Loucy (cell line): ENCODE measurements around the gene ALCAM.

ENCODE experiments used
- H2AFZ ChIP-seq: fragments of 200-600 bp; sonication (generic); 2 replicates; pipeline ENCODE4 v1.6.0; 2016; ENCODE audit warnings: antibody characterized with exemption, mild to moderate bottlenecking, low read length, moderate library complexity
- H3F3A ChIP-seq: fragments of 200-600 bp; 2 replicates; pipeline ENCODE4 v1.6.0; 2016; ENCODE audit warnings: antibody characterized with exemption, low read depth, mild to moderate bottlenecking
- H3K27me3 ChIP-seq: fragments of 200-600 bp; sonication (generic); 2 replicates; pipeline ENCODE4 v1.6.1; 2014; ENCODE audit warnings: low read length, mild to moderate bottlenecking; ENCODE audit not compliant: insufficient read depth, poor library complexity, severe bottlenecking
- H3K36me3 ChIP-seq: fragments of 200-600 bp; sonication (generic); 2 replicates; pipeline ENCODE4 v1.6.1; 2016; ENCODE audit warnings: low read length; ENCODE audit not compliant: insufficient read depth
- H3K4me1 ChIP-seq: fragments of 200-600 bp; sonication (generic); 2 replicates; pipeline ENCODE4 v1.5.1; 2014; ENCODE audit warnings: low read length, mild to moderate bottlenecking; ENCODE audit not compliant: insufficient read depth, poor library complexity, severe bottlenecking
- H3K4me2 ChIP-seq: fragments of 200-600 bp; sonication (generic); 2 replicates; pipeline ENCODE4 v1.6.0; 2014; ENCODE audit warnings: antibody characterized with exemption, low read length, low read depth, mild to moderate bottlenecking; ENCODE audit not compliant: poor library complexity, severe bottlenecking
- H3K4me3 ChIP-seq: fragments of 200-600 bp; sonication (generic); 2 replicates; pipeline ENCODE4 v1.5.1; 2014; ENCODE audit warnings: low read length, mild to moderate bottlenecking, mixed read lengths; ENCODE audit not compliant: poor library complexity, severe bottlenecking
- H3K79me2 ChIP-seq: fragments of 200-600 bp; sonication (generic); 2 replicates; pipeline ENCODE4 v1.6.1; 2014; ENCODE audit warnings: low read length; ENCODE audit not compliant: insufficient read depth
- H3K9ac ChIP-seq: fragments of 200-600 bp; sonication (generic); 2 replicates; pipeline ENCODE4 v1.6.0; 2014; ENCODE audit warnings: mild to moderate bottlenecking, low read depth, low read length, moderate library complexity; ENCODE audit not compliant: poor library complexity, severe bottlenecking
- H3K9me2 ChIP-seq: fragments of 200-600 bp; sonication (generic); replicated peaks from 2 replicates; pipeline ENCODE4 v1.6.1; 2016; ENCODE audit warnings: low read depth, low read length, mixed read lengths
- H3K9me3 ChIP-seq: fragments of 200-600 bp; sonication (generic); 2 replicates; pipeline ENCODE4 v1.6.1; 2014; ENCODE audit warnings: mild to moderate bottlenecking, antibody characterized with exemption, low read length, low read depth; ENCODE audit not compliant: insufficient read depth
- H4K20me1 ChIP-seq: fragments of 200-600 bp; sonication (generic); 2 replicates; pipeline ENCODE4 v1.6.0; 2014; ENCODE audit warnings: antibody characterized with exemption, low read length, mild to moderate bottlenecking; ENCODE audit not compliant: insufficient read depth, poor library complexity, severe bottlenecking
- EZH2phosphoT487 ChIP-seq: fragments of 200-600 bp; IDR thresholded peaks from 2 replicates; pipeline ENCODE4 v1.6.1; 2018; ENCODE audit warnings: antibody characterized with exemption, mild to moderate bottlenecking, moderate library complexity, borderline replicate concordance
- TF ChIP-seq, protein P1 (sequence below): fragments of 200-600 bp; sonication (generic); conservative IDR thresholded peaks from 2 replicates; pipeline ENCODE4 v1.5.1; 2014; ENCODE audit warnings: mild to moderate bottlenecking, antibody characterized with exemption, low read length

The ALCAM gene

GRCh38 chr3:105505170-105505569, 138.5 kb downstream of the ALCAM start:
- no peaks in the 10 kb centered on the region for H3K79me2 ChIP-seq
- H3K9me2 ChIP-seq: no peaks in the 10 kb centered on the region
- no peaks in the 10 kb centered on the region for H3K4me1 ChIP-seq
- H2AFZ ChIP-seq: no peak overlapping the region
- no peak overlapping the region for H3K9ac ChIP-seq
- no peak overlapping the region for H3K4me2 ChIP-seq
- H3K9me3 ChIP-seq: no peaks in the 10 kb centered on the region
- no peaks in the 10 kb centered on the region for H3F3A ChIP-seq
- no peak overlapping the region for H3K4me3 ChIP-seq
- no peaks in the 10 kb centered on the region for H3K27me3 ChIP-seq
- no peak for TF ChIP-seq EZH2phosphoT487
- TF ChIP-seq, protein P1, sequence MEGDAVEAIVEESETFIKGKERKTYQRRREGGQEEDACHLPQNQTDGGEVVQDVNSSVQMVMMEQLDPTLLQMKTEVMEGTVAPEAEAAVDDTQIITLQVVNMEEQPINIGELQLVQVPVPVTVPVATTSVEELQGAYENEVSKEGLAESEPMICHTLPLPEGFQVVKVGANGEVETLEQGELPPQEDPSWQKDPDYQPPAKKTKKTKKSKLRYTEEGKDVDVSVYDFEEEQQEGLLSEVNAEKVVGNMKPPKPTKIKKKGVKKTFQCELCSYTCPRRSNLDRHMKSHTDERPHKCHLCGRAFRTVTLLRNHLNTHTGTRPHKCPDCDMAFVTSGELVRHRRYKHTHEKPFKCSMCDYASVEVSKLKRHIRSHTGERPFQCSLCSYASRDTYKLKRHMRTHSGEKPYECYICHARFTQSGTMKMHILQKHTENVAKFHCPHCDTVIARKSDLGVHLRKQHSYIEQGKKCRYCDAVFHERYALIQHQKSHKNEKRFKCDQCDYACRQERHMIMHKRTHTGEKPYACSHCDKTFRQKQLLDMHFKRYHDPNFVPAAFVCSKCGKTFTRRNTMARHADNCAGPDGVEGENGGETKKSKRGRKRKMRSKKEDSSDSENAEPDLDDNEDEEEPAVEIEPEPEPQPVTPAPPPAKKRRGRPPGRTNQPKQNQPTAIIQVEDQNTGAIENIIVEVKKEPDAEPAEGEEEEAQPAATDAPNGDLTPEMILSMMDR: no peak
- no peaks in the 10 kb centered on the region for H4K20me1 ChIP-seq
- no peaks in the 10 kb centered on the region for H3K36me3 ChIP-seq

DNA sequence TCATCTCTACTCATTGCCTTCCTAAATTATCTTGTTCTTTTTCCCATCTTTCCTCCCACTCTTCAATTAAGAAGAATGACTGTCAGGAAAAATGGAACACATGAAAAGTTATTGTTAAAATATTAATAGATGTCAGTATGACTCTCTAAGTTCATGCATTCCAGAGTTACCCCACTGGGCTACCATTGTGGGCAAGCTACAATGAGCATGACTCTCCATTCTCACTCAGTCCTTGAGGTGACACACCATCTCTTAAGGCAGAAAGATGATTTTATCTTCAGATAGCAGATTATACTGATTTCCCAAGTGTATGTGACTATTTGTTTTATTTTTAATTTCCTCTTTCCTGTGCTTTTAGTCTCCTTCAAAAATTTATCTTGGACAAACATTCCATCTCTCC, 144.3 kb downstream of the ALCAM start:
- H3K4me3 ChIP-seq: no peak overlapping the region
- H3K9me3 ChIP-seq: no peaks in the 10 kb centered on the region
- H3K27me3 ChIP-seq: no peaks in the 10 kb centered on the region
- H2AFZ ChIP-seq: no peak overlapping the region
- no peaks in the 10 kb centered on the region for H3K36me3 ChIP-seq
- no peaks in the 10 kb centered on the region for H3F3A ChIP-seq
- no peak for TF ChIP-seq EZH2phosphoT487
- TF ChIP-seq, protein P1: no peak
- H4K20me1 ChIP-seq: no peaks in the 10 kb centered on the region
- no peaks in the 10 kb centered on the region for H3K79me2 ChIP-seq
- H3K9me2 ChIP-seq: no peaks in the 10 kb centered on the region
- H3K9ac ChIP-seq: no peak overlapping the region
- no peaks in the 10 kb centered on the region for H3K4me1 ChIP-seq
- H3K4me2 ChIP-seq: no peak overlapping the region

- no peak overlapping the region for H3K4me2 ChIP-seq
- no peak overlapping the region for H2AFZ ChIP-seq
- no peaks in the 10 kb centered on the region for H3K79me2 ChIP-seq
- H3F3A ChIP-seq: no peaks in the 10 kb centered on the region
- TF ChIP-seq, protein P1: no peak
- TF ChIP-seq EZH2phosphoT487: no peak
- no peaks in the 10 kb centered on the region for H3K4me1 ChIP-seq
- no peaks in the 10 kb centered on the region for H3K9me2 ChIP-seq
- no peak overlapping the region for H3K9ac ChIP-seq
- H3K27me3 ChIP-seq: no peaks in the 10 kb centered on the region
- no peaks in the 10 kb centered on the region for H3K9me3 ChIP-seq
- H3K4me3 ChIP-seq: no peak overlapping the region
- no peaks in the 10 kb centered on the region for H4K20me1 ChIP-seq
- no peaks in the 10 kb centered on the region for H3K36me3 ChIP-seq
Measured at GRCh38 chr3:105512061-105512460, 145.4 kb downstream of the ALCAM start.
